LNCAP (cell line): ENCODE measurements around the gene SPATA6.

ENCODE experiments used
- CTCF ChIP-seq: fragments of 450-650 bp; IDR thresholded peaks from 2 replicates; pipeline ENCODE4 v1.5.1; 2017; ENCODE audit warnings: mild to moderate bottlenecking

SPATA6 gene

GRCh38 chr1:48258106-48258505 lies 213.9 kb downstream of the SPATA6 start:
- no peak for TF ChIP-seq CTCF

- TF ChIP-seq CTCF: no peak
Measured at GRCh38 chr1:48254254-48254653, 217.8 kb downstream of the SPATA6 start.

DNA sequence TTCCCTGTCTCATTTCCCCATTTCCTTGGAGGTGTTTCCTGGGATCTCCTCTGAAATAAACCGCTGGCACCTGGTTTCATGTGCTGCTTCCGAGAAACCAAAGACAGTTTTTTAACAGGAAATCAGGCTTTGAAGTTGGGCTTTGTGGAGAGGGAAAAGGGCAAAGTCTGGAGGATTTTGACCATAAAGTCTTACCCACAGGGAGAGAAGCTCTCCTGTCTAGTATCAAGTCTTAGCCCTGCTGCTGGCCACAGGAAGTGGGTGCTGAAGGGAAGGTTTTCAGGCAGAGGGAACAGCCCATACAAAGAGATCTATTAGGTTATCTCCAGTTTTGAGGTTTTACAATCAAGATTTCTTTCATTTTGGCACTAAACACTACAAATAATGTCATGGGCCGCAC lies 220.2 kb downstream of the SPATA6 start:
- no peak for TF ChIP-seq CTCF

DNA sequence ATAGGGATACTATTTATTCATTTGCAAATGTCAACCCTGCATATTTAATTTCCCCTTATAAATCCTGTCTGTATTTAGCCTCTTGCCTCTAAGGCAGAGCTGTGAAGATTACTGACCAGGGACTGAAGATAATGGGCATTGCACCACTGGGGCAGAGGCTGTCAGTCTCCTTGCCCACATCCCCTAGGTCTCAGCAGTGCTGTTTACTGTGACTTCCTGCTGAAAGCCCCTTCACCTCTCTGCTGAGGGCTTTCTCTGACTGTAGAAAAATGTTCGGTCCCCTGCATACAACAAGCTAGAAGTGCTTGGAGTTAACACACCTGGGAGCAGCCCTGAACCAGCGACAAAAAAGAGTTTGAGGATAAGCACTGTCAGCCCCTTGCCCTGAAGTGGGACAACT lies 220.7 kb downstream of the SPATA6 start:
- no peak for TF ChIP-seq CTCF

GRCh38 chr1:48250572-48250971 lies 221.4 kb downstream of the SPATA6 start:
- TF ChIP-seq CTCF: no peak

DNA sequence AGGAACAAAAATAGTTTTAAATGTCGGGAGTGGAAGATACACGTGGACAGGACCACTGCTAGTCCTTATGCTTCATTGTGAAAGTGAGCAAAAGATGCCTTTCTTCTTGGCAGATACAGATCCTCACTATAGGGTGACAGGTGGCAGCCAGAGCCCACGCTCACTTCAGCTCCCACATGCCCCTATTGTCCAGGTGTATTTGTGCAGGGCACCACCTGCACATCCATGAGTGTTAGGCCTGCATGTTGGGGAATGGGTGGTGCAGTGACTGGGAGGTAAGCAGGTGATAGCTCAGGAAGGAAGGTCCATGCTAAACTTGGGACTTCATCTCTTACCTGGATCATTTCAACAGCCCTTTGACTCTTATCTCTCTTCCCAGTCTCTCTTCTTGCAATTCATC lies 222.1 kb downstream of the SPATA6 start:
- peak; percentile 8; the same call in 1 of the 2 replicates for TF ChIP-seq CTCF

- no peak for TF ChIP-seq CTCF
Measured at GRCh38 chr1:48248356-48248755, 223.6 kb downstream of the SPATA6 start.

- TF ChIP-seq CTCF: no peak
Measured at GRCh38 chr1:48246727-48247126, 225.3 kb downstream of the SPATA6 start.
